Stomach (tissue), 9 donors: ENCODE data around the gene SLC23A1. TPM values are rescaled to one million over a fixed set of nuclear protein-coding genes. Genes with fewer than 3 reads are reported as not detected.
"Not testable (repeated sequence)": the region's sequence is repeated elsewhere in the genome, so short reads cannot be mapped to it uniquely, and the experiment has no call there.

Experiments
- DNase-seq, 2 donors: peaks; one replicate each; pipeline versions ENCODE4 v3.0.0 to v3.0.0-alpha.2; 2013 to 2019
- H3K27ac ChIP-seq, 5 donors: fragments of 200-600 bp in 4 of 5; sonication (generic) in 4 of 5; one replicate each; pipeline ENCODE4 v1.5.1; 2013 to 2019; ENCODE audit warnings: mild to moderate bottlenecking in 1 of 5, moderate library complexity in 1 of 5
- H3K27me3 ChIP-seq, 3 donors: fragments of 200-600 bp; sonication (generic); one replicate each; pipeline ENCODE4 v1.5.1; 2017 to 2019; ENCODE audit warnings: mixed run types in 1 of 3
- H3K36me3 ChIP-seq, 4 donors: fragments of 200-600 bp; sonication (generic); 1 replicate in 3 of 4; 2 replicates in 1 of 4; pipeline ENCODE4 v1.5.1; 2016 to 2019
- H3K4me1 ChIP-seq, 4 donors: fragments of 200-600 bp; sonication (generic); one replicate each; pipeline ENCODE4 v1.5.1; 2016 to 2019
- H3K4me3 ChIP-seq, 4 donors: fragments of 200-600 bp; sonication (generic) in 3 of 4; one replicate each; pipeline ENCODE4 v1.5.1; 2016 to 2019; ENCODE audit warnings: mild to moderate bottlenecking in 1 of 4
- H3K9me3 ChIP-seq, 4 donors: fragments of 200-600 bp; sonication (generic); one replicate each; pipeline ENCODE4 v1.5.1; 2016 to 2019
- EP300 ChIP-seq: sonication (generic); formaldehyde crosslinking; IDR thresholded peaks from one replicate; pipeline ENCODE4 v1.6.1; 2017; ENCODE audit warnings: antibody characterized with exemption
- POLR2A ChIP-seq, 4 donors: fragments of 450-650 bp; IDR thresholded peaks; one replicate each; pipeline ENCODE4 v1.6.1; 2016; ENCODE audit warnings: antibody characterized with exemption in 4 of 4, control low read depth in 2 of 4, mild to moderate bottlenecking in 1 of 4, moderate library complexity in 1 of 4
- POLR2AphosphoS5 ChIP-seq, 3 donors: sonication (generic); formaldehyde crosslinking; IDR thresholded peaks; one replicate each; pipeline ENCODE4 v1.6.1; 2016; ENCODE audit warnings: antibody characterized with exemption in 3 of 3
- WGBS, 5 donors: extraction: QIAGEN DNeasy Blood & Tissue Kit in 3 of 5; methylation state at CpG; one replicate each; pipeline versions ENCODE4 v1.1.5 to v1.1.7; 2013 to 2018; 5-methylcytosine and 5-hydroxymethylcytosine counted together
- intact Hi-C: fragments of 100-400 bp; cut with DNase I; formaldehyde crosslinking; loops from one replicate; pipeline ENCODE4 v1.15.1; 2023; ENCODE audit warnings: low total_unique reads
- polyA plus RNA-seq, 3 donors: library from polyadenylated mRNA; stranded (reverse); fragments of 200-250 nt; gene quantifications; one replicate each; pipeline ENCODE4 v1.2.3, GENCODE V29; 2013
- total RNA-seq, 5 donors: library from RNA; depleted of rRNA; stranded (reverse); fragments of >200 nt; gene quantifications; one replicate each; pipeline versions ENCODE4 v1.1.0 to v1.2.3, GENCODE V29; 2014 to 2016
- TF ChIP-seq, protein P1 (sequence below), 7 experiments: fragments of 450-650 bp in 4 of 7; fragments of 200-600 bp in 3 of 7; sonication (generic) in 3 of 7; IDR thresholded peaks; one replicate each; pipeline ENCODE4 v1.5.1; 2016 to 2019; ENCODE audit warnings: antibody characterized with exemption in 7 of 7, control low read depth in 2 of 7, mild to moderate bottlenecking in 1 of 7
- donor health status: healthy with polysubstance abuse.
- donor health status: Bipolar disorder and iron deficiency.
- donor health status: healthy.

Gene SLC23A1
- total and polyA plus RNA-seq, 8 donors: 0.37 TPM; not detected in 7

DNA sequence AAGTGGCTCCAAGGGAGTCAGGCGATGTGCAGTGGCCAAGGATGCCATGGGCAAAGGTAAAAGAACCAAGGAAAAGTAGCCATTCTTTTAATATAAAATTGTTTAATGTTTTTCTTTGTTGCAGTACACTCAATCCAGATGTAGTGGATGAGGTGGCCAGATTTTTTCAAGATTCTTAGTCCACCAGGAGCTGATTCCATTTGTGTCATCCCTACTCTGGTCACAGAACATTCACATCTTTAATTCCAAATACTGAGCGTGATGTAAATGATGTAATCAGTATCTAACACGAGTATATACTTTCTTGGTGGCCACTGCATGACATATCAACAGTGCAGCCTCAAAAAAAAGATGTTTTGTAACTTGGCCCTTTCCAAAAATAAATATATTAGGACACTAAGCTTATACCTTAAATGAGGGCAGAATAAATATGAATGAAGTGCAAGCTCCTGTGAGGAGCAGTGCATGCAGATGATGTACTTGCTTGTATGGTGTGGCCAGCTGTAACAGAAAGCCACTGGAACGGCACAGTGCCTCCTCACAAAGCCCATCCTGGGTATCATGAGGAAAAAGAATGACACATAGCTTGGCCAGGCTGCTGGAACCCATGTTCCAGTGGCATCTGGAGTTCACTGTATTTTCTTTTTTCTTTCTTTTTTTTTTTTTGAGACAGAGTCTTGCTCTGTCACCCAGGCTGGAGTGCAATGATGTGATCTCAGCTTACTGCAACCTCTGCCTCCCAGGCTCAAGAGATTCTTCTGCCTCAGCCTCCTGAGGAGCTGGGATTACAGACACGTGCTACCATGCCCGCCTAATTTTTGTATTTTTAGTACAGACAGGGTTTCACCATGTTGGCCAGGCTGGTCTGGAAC, 27.3 kb upstream of the SLC23A1 start:
- Histone ChIP-seq H3K9me3 (no peaks in the 10 kb centered on the region), H3K27me3 (no peaks in the 10 kb centered on the region), H3K36me3 (peaks cover 0 to 22% (median 15%) of the 10 kb centered on the region in 4 donors), H3K4me3 (no peak overlapping the region), H3K4me1 (peaks cover 2 to 28% (median 11%) of the 10 kb centered on the region in 4 donors), H3K27ac (peak overlapping the region in 1 of 5 donors; percentile 71)
- TF ChIP-seq, protein P1, sequence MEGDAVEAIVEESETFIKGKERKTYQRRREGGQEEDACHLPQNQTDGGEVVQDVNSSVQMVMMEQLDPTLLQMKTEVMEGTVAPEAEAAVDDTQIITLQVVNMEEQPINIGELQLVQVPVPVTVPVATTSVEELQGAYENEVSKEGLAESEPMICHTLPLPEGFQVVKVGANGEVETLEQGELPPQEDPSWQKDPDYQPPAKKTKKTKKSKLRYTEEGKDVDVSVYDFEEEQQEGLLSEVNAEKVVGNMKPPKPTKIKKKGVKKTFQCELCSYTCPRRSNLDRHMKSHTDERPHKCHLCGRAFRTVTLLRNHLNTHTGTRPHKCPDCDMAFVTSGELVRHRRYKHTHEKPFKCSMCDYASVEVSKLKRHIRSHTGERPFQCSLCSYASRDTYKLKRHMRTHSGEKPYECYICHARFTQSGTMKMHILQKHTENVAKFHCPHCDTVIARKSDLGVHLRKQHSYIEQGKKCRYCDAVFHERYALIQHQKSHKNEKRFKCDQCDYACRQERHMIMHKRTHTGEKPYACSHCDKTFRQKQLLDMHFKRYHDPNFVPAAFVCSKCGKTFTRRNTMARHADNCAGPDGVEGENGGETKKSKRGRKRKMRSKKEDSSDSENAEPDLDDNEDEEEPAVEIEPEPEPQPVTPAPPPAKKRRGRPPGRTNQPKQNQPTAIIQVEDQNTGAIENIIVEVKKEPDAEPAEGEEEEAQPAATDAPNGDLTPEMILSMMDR (IDR thresholded peaks at IDR 0.05): no peak
- TF ChIP-seq POLR2A (IDR thresholded peaks at IDR 0.05): no peak
- TF ChIP-seq POLR2AphosphoS5 (IDR thresholded peaks at IDR 0.05): no peak
- no peak for TF ChIP-seq EP300
- no peak for DNase-seq
- 58 to 80% (median 78%) methylated on average over 6 of the region's 6 CpGs for WGBS, 5 donors
- intact Hi-C loops: no loop called here

DNA sequence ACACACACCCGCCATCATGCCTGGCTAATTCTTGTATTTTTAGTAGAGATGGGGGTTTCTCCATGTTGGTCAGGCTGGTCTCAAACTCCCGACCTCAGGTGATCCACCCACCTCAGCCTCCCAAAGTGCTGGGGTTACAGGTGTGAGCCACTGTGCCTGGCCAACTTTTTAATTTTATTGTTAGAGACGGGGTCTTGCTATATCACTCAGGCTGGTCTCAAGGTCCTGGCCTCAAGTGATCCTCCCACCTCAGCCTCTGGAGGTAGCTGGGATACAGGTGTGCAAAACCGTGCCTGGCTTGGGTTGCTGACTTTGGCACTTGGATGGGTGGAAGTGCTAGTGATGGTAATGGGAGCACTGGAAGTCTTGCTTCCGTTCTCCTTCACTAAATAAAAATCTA, 26.0 kb upstream of the SLC23A1 start:
- intact Hi-C loops, H3K4me3 ChIP-seq, DNase-seq, H3K27me3 ChIP-seq, H3K9me3 ChIP-seq: not testable (repeated sequence)
- H3K27ac ChIP-seq: peak overlapping the region in 1 of 5 donors; percentile 71
- peaks cover 0 to 22% (median 15%) of the 10 kb centered on the region in 4 donors for H3K36me3 ChIP-seq
- WGBS, 5 donors: 86 to 94% (median 90%) methylated on average over 5 of the region's 5 CpGs
- H3K4me1 ChIP-seq: peaks cover 4 to 23% (median 8%) of the 10 kb centered on the region in 4 donors

DNA sequence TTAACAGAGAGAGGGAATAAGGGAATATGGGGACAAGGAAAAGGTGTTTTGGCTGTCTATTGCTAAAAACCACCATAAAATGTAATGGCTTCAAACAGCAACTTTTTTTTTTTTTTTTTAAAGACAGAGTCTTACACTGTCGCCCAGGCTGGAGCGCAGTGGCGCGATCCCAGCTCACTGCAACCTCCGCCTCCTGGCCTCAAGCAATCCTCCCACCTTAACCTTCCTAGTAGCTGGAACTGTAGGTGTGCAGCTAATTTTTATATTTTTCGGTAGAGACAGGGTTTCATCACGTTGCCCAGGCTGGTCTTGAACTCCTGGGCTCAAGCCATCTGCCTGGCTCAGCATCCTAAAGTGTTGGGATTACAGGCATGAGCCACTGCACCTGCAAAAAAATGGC, 25.1 kb upstream of the SLC23A1 start:
- intact Hi-C loops: no loop called here
- no peak for TF ChIP-seq POLR2A (IDR thresholded peaks at IDR 0.05)
- no peak for TF ChIP-seq POLR2AphosphoS5 (IDR thresholded peaks at IDR 0.05)
- TF ChIP-seq, protein P1 (IDR thresholded peaks at IDR 0.05): no peak
- TF ChIP-seq EP300: no peak
- no peak for DNase-seq
- peaks cover 0 to 14% (median 8%) of the 10 kb centered on the region in 4 donors for H3K36me3 ChIP-seq
- H3K27ac ChIP-seq: no peak overlapping the region
- WGBS, 5 donors: 92 to 97% (median 95%) methylated on average over 7 of the region's 7 CpGs
- H3K27me3 ChIP-seq: no peaks in the 10 kb centered on the region
- H3K9me3 ChIP-seq: no peaks in the 10 kb centered on the region
- no peak overlapping the region for H3K4me3 ChIP-seq
- H3K4me1 ChIP-seq: peaks cover 8 to 26% (median 12%) of the 10 kb centered on the region in 4 donors

DNA sequence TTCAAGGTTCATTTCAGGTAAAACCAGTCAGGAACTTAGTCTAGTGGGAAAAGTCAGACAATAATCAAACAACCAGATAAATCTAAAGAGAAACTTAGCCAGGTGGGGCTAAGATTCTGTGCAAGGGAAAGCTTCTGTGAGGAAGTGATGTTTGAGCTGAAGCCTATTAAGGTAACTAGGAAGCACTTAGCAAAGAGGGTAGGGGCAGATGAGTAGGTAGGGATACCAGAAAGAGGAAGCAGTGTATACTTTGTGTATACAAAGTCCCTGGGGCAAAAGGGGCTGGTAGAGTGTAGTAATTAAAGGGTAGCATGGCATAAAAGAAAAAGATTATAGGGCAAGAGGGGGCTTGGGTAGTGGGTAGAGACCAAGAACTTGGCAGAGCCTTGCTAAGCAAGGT, 24.4 kb upstream of the SLC23A1 start:
- no peaks in the 10 kb centered on the region for H3K27me3 ChIP-seq
- intact Hi-C loops: no loop called here
- DNase-seq: no peak
- no peak overlapping the region for H3K4me3 ChIP-seq
- no peak overlapping the region for H3K27ac ChIP-seq
- H3K36me3 ChIP-seq: peaks cover 0 to 8% (median 3%) of the 10 kb centered on the region in 4 donors
- TF ChIP-seq EP300 (no peak), POLR2AphosphoS5 (IDR thresholded peaks at IDR 0.05) (no peak), POLR2A (IDR thresholded peaks at IDR 0.05) (no peak)
- TF ChIP-seq, protein P1 (IDR thresholded peaks at IDR 0.05): no peak
- H3K9me3 ChIP-seq: no peaks in the 10 kb centered on the region
- H3K4me1 ChIP-seq: peaks cover 10 to 31% (median 17%) of the 10 kb centered on the region in 4 donors

DNA sequence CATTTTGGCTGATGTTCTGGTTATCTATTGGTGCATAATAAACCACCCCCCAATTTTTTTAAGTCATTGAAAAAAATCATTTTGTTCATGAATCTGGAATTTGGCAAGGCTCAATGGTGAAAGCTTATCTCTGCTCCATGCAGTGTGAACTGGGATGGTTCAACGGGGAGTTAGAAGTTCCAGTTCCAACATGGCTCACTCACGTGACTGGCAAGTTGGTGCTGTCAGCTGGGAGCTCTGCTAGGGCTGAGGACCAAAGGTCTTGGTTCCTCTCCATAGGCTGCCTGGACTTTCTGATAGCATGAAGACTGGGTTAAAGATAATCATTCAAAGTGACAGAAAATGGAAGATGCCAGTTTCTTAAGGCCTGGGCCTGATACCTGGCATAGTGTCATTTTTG, 23.9 kb upstream of the SLC23A1 start:
- no peaks in the 10 kb centered on the region for H3K9me3 ChIP-seq
- no peaks in the 10 kb centered on the region for H3K27me3 ChIP-seq
- WGBS, 5 donors: 58 to 72% (median 70%) methylated on average over 2 of the region's 2 CpGs
- TF ChIP-seq POLR2AphosphoS5 (IDR thresholded peaks at IDR 0.05) (no peak), EP300 (no peak), POLR2A (IDR thresholded peaks at IDR 0.05) (no peak)
- TF ChIP-seq, protein P1 (IDR thresholded peaks at IDR 0.05): no peak
- peaks cover 10 to 31% (median 17%) of the 10 kb centered on the region in 4 donors for H3K4me1 ChIP-seq
- no peak for DNase-seq
- H3K4me3 ChIP-seq: no peak overlapping the region
- intact Hi-C loops: no loop called here
- no peak overlapping the region for H3K27ac ChIP-seq
- H3K36me3 ChIP-seq: peaks cover 0 to 4% (median 0%) of the 10 kb centered on the region in 4 donors
